Measurements from ENCODE around the gene AKT2. TPM values are rescaled to one million over a fixed set of nuclear protein-coding genes. Genes with fewer than 3 reads are reported as not detected.

AKT2 gene
- polyA plus RNA-seq, 1 donor from 2014 or later, result 131 TPM

DNA sequence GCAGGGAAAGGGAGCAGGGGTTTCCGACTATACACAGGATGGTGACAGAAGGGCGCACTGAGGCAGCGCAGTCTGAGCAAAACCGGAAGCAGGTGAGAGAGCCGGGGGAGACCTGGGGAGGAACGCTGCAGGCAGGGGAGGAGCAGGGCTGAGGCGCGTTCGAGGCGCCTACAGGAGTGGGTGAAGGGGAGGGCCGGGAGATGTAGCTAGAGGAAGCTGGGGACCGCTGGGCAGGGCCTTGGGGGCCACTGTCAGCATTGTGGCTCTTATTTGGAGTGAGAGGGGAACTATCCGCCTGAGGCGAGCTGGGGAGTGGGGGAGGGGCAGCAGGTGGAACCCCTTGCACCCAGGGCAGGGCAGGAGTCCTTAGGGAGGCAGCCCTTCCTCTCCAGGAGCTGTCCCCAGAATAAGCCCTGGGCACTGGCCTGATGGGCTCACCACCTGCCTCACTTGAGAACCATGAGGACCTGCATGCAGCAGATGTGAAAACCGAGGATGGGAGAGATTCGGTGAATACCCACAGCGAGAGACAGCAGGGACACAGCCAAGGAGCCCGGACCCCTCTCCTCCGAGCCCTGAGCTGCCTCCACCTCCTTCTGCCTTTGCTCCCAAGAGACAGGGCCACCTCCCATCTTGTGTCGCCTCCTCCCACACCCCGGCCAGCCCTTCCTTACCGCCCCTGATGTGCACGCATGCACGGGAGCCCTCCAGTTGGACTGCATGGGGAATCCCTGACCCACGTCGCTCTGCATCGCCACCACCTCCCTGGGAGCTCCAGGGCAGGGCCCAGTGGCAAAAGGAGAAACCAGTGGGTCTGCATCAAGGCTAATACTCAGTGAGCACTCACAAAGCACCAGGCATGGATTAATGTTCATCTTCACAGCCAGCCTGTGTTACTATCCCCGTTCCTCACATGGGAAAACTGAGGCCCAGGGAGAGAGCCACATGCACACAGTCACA lies 10.3 kb downstream of the AKT2 start:
- TF ChIP-seq EP300 (conservative IDR thresholded peaks at IDR 0.05; ENCODE audit: poor library complexity, severe bottlenecking) (no peak), TAF1 (IDR thresholded peaks at IDR 0.05; ENCODE audit: low read depth) (no peak), SMC3 (conservative IDR thresholded peaks at IDR 0.05; ENCODE audit: poor library complexity) (no peak), EZH2 (IDR thresholded peaks at IDR 0.05; ENCODE audit: borderline replicate concordance, insufficient read depth, low read length, poor library complexity, severe bottlenecking) (no peak), RAD21 (conservative IDR thresholded peaks at IDR 0.05) (no peak)
- Histone ChIP-seq H3K9ac (ENCODE audit: low read length) (no peak overlapping the region), H3K4me2 (ENCODE audit: low read length) (no peak overlapping the region), H3K9me3 (ENCODE audit: low read length) (no peaks in the 10 kb centered on the region), H3K27me3 (ENCODE audit: insufficient read depth, low read depth, low read length) (no peaks in the 10 kb centered on the region), H3K36me3 (ENCODE audit: insufficient read depth, low read length) (no peaks in the 10 kb centered on the region), H3K4me3 (ENCODE audit: low read length) (no peak overlapping the region), H4K20me1 (ENCODE audit: insufficient read depth) (no peaks in the 10 kb centered on the region), H3K9me2 (ENCODE audit: insufficient read depth, low read length) (no peaks in the 10 kb centered on the region), H3K27ac (ENCODE audit: low read length) (no peak overlapping the region), H3K79me2 (replicated peaks; ENCODE audit: insufficient read depth, low read length) (peaks cover 5% of the 10 kb centered on the region), H3F3A (ENCODE audit: insufficient read depth, low read length, poor library complexity, severe bottlenecking) (no peaks in the 10 kb centered on the region), H2AFZ (ENCODE audit: low read depth, low read length) (no peak overlapping the region)

GRCh38 chr19:40273469-40274360 lies 11.4 kb downstream of the AKT2 start:
- H3K27ac ChIP-seq (ENCODE audit: low read length), result no peak overlapping the region
- H3K27me3 ChIP-seq (ENCODE audit: insufficient read depth, low read depth, low read length), result no peaks in the 10 kb centered on the region
- H3K9me3 ChIP-seq (ENCODE audit: low read length), result no peaks in the 10 kb centered on the region
- H3K9me2 ChIP-seq (ENCODE audit: insufficient read depth, low read length), result no peaks in the 10 kb centered on the region
- H3K36me3 ChIP-seq (ENCODE audit: insufficient read depth, low read length), result no peaks in the 10 kb centered on the region
- no peaks in the 10 kb centered on the region for H4K20me1 ChIP-seq (ENCODE audit: insufficient read depth)
- no peak overlapping the region for H3K9ac ChIP-seq (ENCODE audit: low read length)
- no peak for TF ChIP-seq EP300 (conservative IDR thresholded peaks at IDR 0.05; ENCODE audit: poor library complexity, severe bottlenecking)
- no peak for TF ChIP-seq REST (IDR thresholded peaks at IDR 0.05; ENCODE audit: borderline replicate concordance)
- no peak for TF ChIP-seq MXI1 (conservative IDR thresholded peaks at IDR 0.05; ENCODE audit: poor library complexity, severe bottlenecking)
- TF ChIP-seq CTCF (IDR thresholded peaks at IDR 0.05; ENCODE audit: poor library complexity, severe bottlenecking), result no peak
- no peak for TF ChIP-seq POLR2AphosphoS5 (IDR thresholded peaks at IDR 0.05)
- TF ChIP-seq SMC3 (conservative IDR thresholded peaks at IDR 0.05; ENCODE audit: poor library complexity), result no peak
- TF ChIP-seq TAF1 (IDR thresholded peaks at IDR 0.05; ENCODE audit: low read depth), result no peak
- TF ChIP-seq EZH2 (IDR thresholded peaks at IDR 0.05; ENCODE audit: borderline replicate concordance, insufficient read depth, low read length, poor library complexity, severe bottlenecking), result no peak
- TF ChIP-seq RAD21 (conservative IDR thresholded peaks at IDR 0.05), result no peak
- no peaks in the 10 kb centered on the region for H3F3A ChIP-seq (ENCODE audit: insufficient read depth, low read length, poor library complexity, severe bottlenecking)
- no peak overlapping the region for H2AFZ ChIP-seq (ENCODE audit: low read depth, low read length)
- H3K4me3 ChIP-seq (ENCODE audit: low read length), result no peak overlapping the region
- H3K4me2 ChIP-seq (ENCODE audit: low read length), result no peak overlapping the region
- peaks cover 2% of the 10 kb centered on the region for H3K79me2 ChIP-seq (replicated peaks; ENCODE audit: insufficient read depth, low read length)

Measured in neural cell (in vitro differentiated cells).